ENCODE measurements around the gene IL2RA. TPM values are rescaled to one million over a fixed set of nuclear protein-coding genes. Genes with fewer than 3 reads are reported as not detected.

IL2RA gene
- polyA plus RNA-seq, 3 donors, result 0.06 TPM; not detected in 2

DNA sequence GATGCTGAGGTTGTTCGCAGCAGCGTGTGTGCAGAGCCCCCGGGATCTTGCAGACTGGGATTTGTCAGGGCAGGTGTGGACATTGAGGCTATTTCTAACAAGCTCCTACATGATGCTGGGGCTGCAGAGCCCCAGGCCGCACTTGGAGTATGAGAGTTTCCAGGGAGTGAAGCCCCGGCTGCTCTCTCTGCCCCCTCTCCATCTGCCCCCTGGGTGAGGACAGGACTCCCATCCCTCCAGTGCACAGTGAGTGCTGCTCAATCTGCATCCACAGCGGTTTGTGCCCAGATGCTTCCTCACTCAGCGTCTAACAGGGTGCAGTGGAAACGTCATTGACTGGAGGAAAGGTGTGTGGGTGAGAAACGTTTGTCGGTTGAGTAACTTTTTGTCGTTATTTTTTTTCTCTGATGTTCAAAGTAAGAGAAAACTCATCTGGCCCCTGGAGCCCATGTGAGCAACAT is 25.3 kb downstream of the IL2RA start:
- Mint-ChIP-seq H3K9me3 (peaks cover 0 to 6% (median 0%) of the 10 kb centered on the region in 7 donors), H3K27ac (no peak overlapping the region), H3K4me3 (no peak overlapping the region), H3K36me3 (no peaks in the 10 kb centered on the region), H3K27me3 (ENCODE audit: low read depth in 3 of 3) (peaks cover 0 to 4% (median 0%) of the 10 kb centered on the region in 3 donors), H3K4me1 (peaks cover 12% of the 10 kb centered on the region)
- H3K36me3 ChIP-seq (replicated peaks in 1 of 2; ENCODE audit: control insufficient read depth in 1 of 2, insufficient read depth in 2 of 2, low read length in 2 of 2), result no peaks in the 10 kb centered on the region
- no peaks in the 10 kb centered on the region for H3K79me2 ChIP-seq (ENCODE audit: insufficient read depth, low read length)
- 76% methylated on average over 7 of the region's 11 CpGs for WGBS (ENCODE audit: insufficient coverage)
- H2AFZ ChIP-seq (ENCODE audit: insufficient read depth, low read depth, low read length, poor library complexity, severe bottlenecking), result no peak overlapping the region
- no peaks in the 10 kb centered on the region for H3K9me3 ChIP-seq (replicated peaks in 1 of 2; ENCODE audit: control insufficient read depth in 1 of 2, insufficient read depth in 1 of 2, low read length in 2 of 2)
- no peak overlapping the region for H3K27ac ChIP-seq (ENCODE audit: low read depth in 1 of 2, low read length in 2 of 2)
- no peaks in the 10 kb centered on the region for H3K27me3 ChIP-seq (ENCODE audit: control insufficient read depth in 2 of 2, insufficient read depth in 2 of 2, low read length in 2 of 2)
- intact Hi-C loops (cut with micrococcal nuclease), result no loop called here
- TF ChIP-seq, protein P1, sequence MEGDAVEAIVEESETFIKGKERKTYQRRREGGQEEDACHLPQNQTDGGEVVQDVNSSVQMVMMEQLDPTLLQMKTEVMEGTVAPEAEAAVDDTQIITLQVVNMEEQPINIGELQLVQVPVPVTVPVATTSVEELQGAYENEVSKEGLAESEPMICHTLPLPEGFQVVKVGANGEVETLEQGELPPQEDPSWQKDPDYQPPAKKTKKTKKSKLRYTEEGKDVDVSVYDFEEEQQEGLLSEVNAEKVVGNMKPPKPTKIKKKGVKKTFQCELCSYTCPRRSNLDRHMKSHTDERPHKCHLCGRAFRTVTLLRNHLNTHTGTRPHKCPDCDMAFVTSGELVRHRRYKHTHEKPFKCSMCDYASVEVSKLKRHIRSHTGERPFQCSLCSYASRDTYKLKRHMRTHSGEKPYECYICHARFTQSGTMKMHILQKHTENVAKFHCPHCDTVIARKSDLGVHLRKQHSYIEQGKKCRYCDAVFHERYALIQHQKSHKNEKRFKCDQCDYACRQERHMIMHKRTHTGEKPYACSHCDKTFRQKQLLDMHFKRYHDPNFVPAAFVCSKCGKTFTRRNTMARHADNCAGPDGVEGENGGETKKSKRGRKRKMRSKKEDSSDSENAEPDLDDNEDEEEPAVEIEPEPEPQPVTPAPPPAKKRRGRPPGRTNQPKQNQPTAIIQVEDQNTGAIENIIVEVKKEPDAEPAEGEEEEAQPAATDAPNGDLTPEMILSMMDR (IDR thresholded peaks at IDR 0.05), result no peak
- no peak for DNase-seq
- H4K20me1 ChIP-seq (ENCODE audit: insufficient read depth, low read length), result no peaks in the 10 kb centered on the region
- H3K4me1 ChIP-seq (ENCODE audit: control insufficient read depth in 1 of 2, insufficient read depth in 2 of 2, low read length in 2 of 2), result peaks cover 3 to 12% of the 10 kb centered on the region in 2 donors
- no peak overlapping the region for H3K9ac ChIP-seq (ENCODE audit: insufficient read depth, low read length, poor library complexity, severe bottlenecking)
- no peak overlapping the region for H3K4me2 ChIP-seq (replicated peaks; ENCODE audit: extremely low read depth, low read length, poor library complexity, severe bottlenecking)
- H3K4me3 ChIP-seq (replicated peaks in 1 of 3; ENCODE audit: low read depth in 2 of 3, low read length in 3 of 3), result no peak overlapping the region

DNA sequence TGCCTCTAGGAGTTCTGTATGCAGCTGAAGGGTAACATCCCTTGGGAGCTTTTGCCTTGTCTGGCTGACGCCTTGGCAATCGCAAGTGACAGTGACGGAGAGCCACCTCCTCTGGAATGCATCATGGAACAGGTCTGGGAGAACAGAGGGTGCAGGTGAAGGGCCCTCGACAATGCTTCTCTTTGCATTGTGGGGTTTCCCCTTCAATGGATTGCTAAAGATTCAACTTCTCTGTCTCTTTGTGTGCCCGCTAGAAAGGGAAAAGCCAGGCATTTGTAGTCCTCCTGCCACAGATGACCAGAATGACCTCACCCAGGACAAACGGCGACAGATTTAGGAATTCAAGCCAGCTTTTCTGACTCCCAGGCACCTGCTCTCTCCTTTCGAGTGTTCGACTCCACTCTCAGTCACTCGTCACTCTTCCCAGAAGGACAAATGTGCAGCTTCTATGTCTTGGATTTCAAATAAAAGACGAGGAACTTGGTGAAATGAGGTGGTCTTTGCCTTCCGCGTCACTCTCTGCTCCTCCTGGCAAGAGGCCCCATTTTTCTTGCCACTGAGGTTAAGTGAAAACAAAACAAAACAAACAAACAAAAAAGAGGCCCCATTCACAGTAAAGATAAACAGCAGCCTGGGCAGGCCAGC is 26.1 kb downstream of the IL2RA start:
- Histone ChIP-seq H3K36me3 (replicated peaks in 1 of 2; ENCODE audit: control insufficient read depth in 1 of 2, insufficient read depth in 2 of 2, low read length in 2 of 2) (no peaks in the 10 kb centered on the region), H3K27me3 (ENCODE audit: control insufficient read depth in 2 of 2, insufficient read depth in 2 of 2, low read length in 2 of 2) (no peaks in the 10 kb centered on the region), H3K4me1 (ENCODE audit: control insufficient read depth in 1 of 2, insufficient read depth in 2 of 2, low read length in 2 of 2) (peaks cover 3 to 12% of the 10 kb centered on the region in 2 donors), H3K4me2 (replicated peaks; ENCODE audit: extremely low read depth, low read length, poor library complexity, severe bottlenecking) (no peak overlapping the region), H3K9ac (ENCODE audit: insufficient read depth, low read length, poor library complexity, severe bottlenecking) (no peak overlapping the region), H3K4me3 (replicated peaks in 1 of 3; ENCODE audit: low read depth in 2 of 3, low read length in 3 of 3) (no peak overlapping the region), H3K79me2 (ENCODE audit: insufficient read depth, low read length) (no peaks in the 10 kb centered on the region), H3K9me3 (replicated peaks in 1 of 2; ENCODE audit: control insufficient read depth in 1 of 2, insufficient read depth in 1 of 2, low read length in 2 of 2) (peaks cover 0 to under 1% of the 10 kb centered on the region in 2 donors), H4K20me1 (ENCODE audit: insufficient read depth, low read length) (no peaks in the 10 kb centered on the region), H3K27ac (ENCODE audit: low read depth in 1 of 2, low read length in 2 of 2) (no peak overlapping the region), H2AFZ (ENCODE audit: insufficient read depth, low read depth, low read length, poor library complexity, severe bottlenecking) (no peak overlapping the region)
- Mint-ChIP-seq H3K36me3 (no peaks in the 10 kb centered on the region), H3K9me3 (peaks cover 0 to 6% (median 4%) of the 10 kb centered on the region in 7 donors), H3K27me3 (ENCODE audit: low read depth in 3 of 3) (peaks cover 0 to 4% (median 0%) of the 10 kb centered on the region in 3 donors), H3K27ac (peak overlapping the region in 1 of 7 donors; percentile 70), H3K4me3 (no peak overlapping the region), H3K4me1 (peaks cover 12% of the 10 kb centered on the region)
- intact Hi-C loops (cut with micrococcal nuclease), result no loop called here
- DNase-seq, result no peak
- TF ChIP-seq, protein P1 (IDR thresholded peaks at IDR 0.05), result no peak
- WGBS (ENCODE audit: insufficient coverage), result 96% methylated on average over 9 of the region's 13 CpGs
